ENCODE results near the gene INTS14.
"Not testable (repeated sequence)": the region's sequence is repeated elsewhere in the genome, so short reads cannot be mapped to it uniquely, and the experiment has no call there.

Gene INTS14

GRCh38 chr15:65619626-65620290 is 8.8 kb upstream of the INTS14 start:
- ATAC-seq (ENCODE audit: low read depth) (no peak), DNase-seq (ENCODE audit: low spot score in 2 of 2) (no peak)
- Mint-ChIP-seq H3K36me3 (peaks cover 11% of the 10 kb centered on the region), H3K4me1 (peaks cover 3% of the 10 kb centered on the region), H3K9me3 (no peaks in the 10 kb centered on the region), H3K27me3 (peaks cover 4% of the 10 kb centered on the region), H3K27ac (no peak overlapping the region), H3K4me3 (no peak overlapping the region)

DNA sequence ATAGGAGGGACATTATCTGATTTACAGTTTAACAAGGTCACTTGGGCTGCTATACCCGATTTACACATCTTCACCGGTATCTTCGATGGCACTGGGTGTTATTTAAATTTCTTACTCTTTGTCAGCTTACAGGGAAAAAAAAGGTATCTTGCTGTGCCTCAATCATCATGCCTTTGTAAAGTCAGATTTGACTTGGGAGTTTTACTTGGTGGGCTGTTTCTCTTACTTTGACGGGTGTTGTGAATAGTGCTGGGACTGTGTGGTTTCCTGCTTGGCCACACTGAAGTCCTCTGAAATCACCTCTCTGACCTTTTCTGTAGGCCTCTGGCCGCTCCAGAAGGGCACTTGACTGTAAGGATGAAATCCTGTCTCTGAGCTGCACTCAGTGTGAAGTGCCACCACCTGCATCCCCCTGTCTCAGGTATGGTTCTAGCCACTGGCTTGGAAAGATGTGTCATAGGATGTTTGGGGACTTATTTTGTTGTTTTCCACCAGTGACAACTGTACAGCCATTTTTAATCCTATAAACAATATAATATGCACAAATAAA is 7.7 kb upstream of the INTS14 start:
- DNase-seq (ENCODE audit: low spot score in 2 of 2) (no peak), ATAC-seq (ENCODE audit: low read depth) (no peak)
- no peaks in the 10 kb centered on the region for H3K4me1 Mint-ChIP-seq
- no peaks in the 10 kb centered on the region for H3K27me3 Mint-ChIP-seq
- no peak overlapping the region for H3K27ac Mint-ChIP-seq
- peaks cover 4% of the 10 kb centered on the region for H3K36me3 Mint-ChIP-seq
- no peaks in the 10 kb centered on the region for H3K9me3 Mint-ChIP-seq
- no peak overlapping the region for H3K4me3 Mint-ChIP-seq

DNA sequence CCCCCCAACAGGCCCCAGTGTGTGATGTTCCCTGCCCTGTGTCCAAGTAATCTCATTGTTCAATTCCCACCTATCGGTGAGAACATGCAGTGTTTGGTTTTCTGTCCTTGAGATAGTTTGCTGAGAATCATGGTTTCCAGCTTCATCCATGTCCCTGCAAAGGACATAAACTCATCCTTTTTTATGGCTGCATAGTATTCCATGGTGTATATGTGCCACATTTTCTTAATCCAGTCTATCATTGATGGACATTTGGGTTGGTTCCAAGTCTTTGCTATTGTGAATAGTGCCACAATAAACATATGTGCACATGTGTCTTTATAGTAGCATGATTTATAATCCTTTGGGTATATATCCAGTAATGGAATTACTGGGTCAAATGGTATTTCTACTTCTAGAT is 5.0 kb upstream of the INTS14 start:
- peaks cover 13% of the 10 kb centered on the region for H3K4me1 Mint-ChIP-seq
- H3K27ac Mint-ChIP-seq; DNase-seq (ENCODE audit: low spot score in 2 of 2); H3K4me3 Mint-ChIP-seq; ATAC-seq (ENCODE audit: low read depth); H3K9me3 Mint-ChIP-seq; H3K36me3 Mint-ChIP-seq; H3K27me3 Mint-ChIP-seq: not testable (repeated sequence)

DNA sequence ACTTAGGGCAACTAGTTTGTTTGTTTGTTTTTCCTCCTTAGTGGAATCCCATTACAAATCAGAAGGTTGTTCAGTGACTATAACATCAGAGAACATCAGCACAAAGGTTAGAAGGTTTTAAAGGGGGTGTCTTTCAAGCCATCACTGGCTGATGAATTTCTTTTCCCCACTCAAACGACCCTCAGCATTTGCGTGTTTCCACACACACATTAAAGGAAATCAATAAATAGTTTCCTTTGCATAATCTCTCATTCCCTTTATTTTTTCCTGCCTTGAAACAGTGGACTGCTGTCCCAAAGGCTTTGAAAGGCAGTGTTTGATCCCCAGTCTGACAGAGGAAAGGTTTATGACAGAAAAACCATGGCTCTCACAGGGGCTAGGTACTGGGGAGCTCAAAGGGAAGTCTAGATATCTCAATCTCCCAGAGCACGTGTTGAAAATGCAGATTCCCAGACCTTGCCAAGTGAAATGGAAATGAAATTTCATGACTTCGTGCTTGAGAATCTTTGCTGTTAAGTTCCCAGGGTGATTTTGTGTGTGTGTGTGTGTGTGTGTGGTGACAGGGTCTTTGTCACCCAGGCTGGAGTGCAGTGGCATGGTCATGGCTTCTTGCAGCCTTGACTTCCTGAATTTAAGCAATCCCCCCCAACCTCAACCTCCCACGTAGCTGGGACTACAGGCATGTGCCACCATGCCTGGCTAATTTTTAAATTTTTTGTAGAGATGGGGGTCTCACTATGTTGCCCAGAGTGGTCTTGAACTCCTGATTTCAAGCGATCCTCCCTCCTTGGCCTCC is 2.2 kb upstream of the INTS14 start:
- Mint-ChIP-seq H3K27me3 (no peaks in the 10 kb centered on the region), H3K27ac (no peak overlapping the region), H3K9me3 (no peaks in the 10 kb centered on the region), H3K4me1 (peaks cover 19% of the 10 kb centered on the region), H3K36me3 (no peaks in the 10 kb centered on the region), H3K4me3 (no peak overlapping the region)
- ATAC-seq (ENCODE audit: low read depth) = no peak
- DNase-seq (ENCODE audit: low spot score in 2 of 2) = no peak

GRCh38 chr15:65612616-65612946 is 1.6 kb upstream of the INTS14 start:
- ATAC-seq (ENCODE audit: low read depth) = no peak
- Mint-ChIP-seq H3K4me1 (peaks cover 19% of the 10 kb centered on the region), H3K9me3 (no peaks in the 10 kb centered on the region), H3K36me3 (no peaks in the 10 kb centered on the region), H3K27ac (peak overlapping the region; percentile 92), H3K4me3 (peak overlapping the region; percentile 93), H3K27me3 (no peaks in the 10 kb centered on the region)
- no peak for DNase-seq (ENCODE audit: low spot score in 2 of 2)

GRCh38 chr15:65611888-65612615 is 1.1 kb upstream of the INTS14 start:
- no peaks in the 10 kb centered on the region for H3K27me3 Mint-ChIP-seq
- H3K4me1 Mint-ChIP-seq = peaks cover 19% of the 10 kb centered on the region
- H3K27ac Mint-ChIP-seq = peak overlapping the region; percentile 92
- H3K9me3 Mint-ChIP-seq = no peaks in the 10 kb centered on the region
- ATAC-seq (ENCODE audit: low read depth) (no peak), DNase-seq (ENCODE audit: low spot score in 2 of 2) (no peak)
- peak overlapping the region; percentile 93 for H3K4me3 Mint-ChIP-seq
- H3K36me3 Mint-ChIP-seq = no peaks in the 10 kb centered on the region

- ATAC-seq (ENCODE audit: low read depth) = no peak
Observed at GRCh38 chr15:65603559-65603958, 7.4 kb downstream of the INTS14 start.

DNA sequence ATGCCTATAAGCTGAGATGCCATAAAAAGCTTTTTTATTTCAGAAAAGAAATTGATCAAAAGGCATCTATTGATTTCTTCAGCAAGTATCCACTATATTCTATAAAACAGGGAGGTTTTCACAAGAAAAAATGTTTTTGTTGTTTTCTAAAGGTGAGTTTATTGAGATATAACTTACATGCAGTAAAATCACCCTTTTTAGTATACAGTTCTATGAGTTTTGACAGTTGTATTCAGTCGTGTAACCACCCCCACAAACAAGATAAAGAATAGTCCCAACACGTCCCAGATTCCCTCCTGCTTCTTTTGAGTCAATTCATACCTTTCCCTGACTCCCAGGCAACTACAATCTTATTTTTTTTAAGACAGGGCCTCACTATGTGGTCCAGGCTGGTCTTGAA is 7.8 kb downstream of the INTS14 start:
- H3K36me3 Mint-ChIP-seq = peaks cover 11% of the 10 kb centered on the region
- H3K27me3 Mint-ChIP-seq = no peaks in the 10 kb centered on the region
- no peak overlapping the region for H3K27ac Mint-ChIP-seq
- ATAC-seq (ENCODE audit: low read depth) = no peak
- H3K4me1 Mint-ChIP-seq = no peaks in the 10 kb centered on the region
- no peaks in the 10 kb centered on the region for H3K9me3 Mint-ChIP-seq
- DNase-seq (ENCODE audit: low spot score in 2 of 2) = no peak
- no peak overlapping the region for H3K4me3 Mint-ChIP-seq

More at GRCh38 chr15:65603559-65603958, 7.4 kb downstream of the INTS14 start:
- H3K4me3 Mint-ChIP-seq = no peak overlapping the region
- H3K36me3 Mint-ChIP-seq = peaks cover 9% of the 10 kb centered on the region
- no peak for DNase-seq (ENCODE audit: low spot score in 2 of 2)
- H3K4me1 Mint-ChIP-seq = no peaks in the 10 kb centered on the region
- H3K27ac Mint-ChIP-seq = no peak overlapping the region
- H3K27me3 Mint-ChIP-seq = no peaks in the 10 kb centered on the region
- H3K9me3 Mint-ChIP-seq = no peaks in the 10 kb centered on the region

DNA sequence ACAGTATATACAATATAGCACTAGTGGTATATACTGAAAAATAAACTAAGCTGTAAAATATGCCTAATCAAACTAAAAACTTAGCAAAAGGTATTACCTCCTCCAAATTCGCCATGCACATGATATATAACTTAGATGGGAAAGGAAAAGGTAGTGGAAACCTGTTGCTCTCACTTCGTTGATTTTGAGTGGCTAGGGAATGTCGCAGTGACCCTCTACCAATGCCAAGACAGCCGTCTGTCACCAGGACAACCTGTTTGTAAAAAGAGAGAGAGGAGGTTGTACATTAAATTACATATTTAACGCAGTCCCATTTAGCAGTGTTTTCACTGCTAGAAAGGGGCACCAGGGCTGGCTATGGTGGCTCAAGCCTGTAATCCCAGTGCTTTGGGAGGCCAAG is 11.3 kb downstream of the INTS14 start:
- Mint-ChIP-seq H3K27me3 (no peaks in the 10 kb centered on the region), H3K4me3 (no peak overlapping the region), H3K4me1 (no peaks in the 10 kb centered on the region), H3K9me3 (no peaks in the 10 kb centered on the region), H3K27ac (no peak overlapping the region), H3K36me3 (peaks cover 17% of the 10 kb centered on the region)
- DNase-seq (ENCODE audit: low spot score in 2 of 2) (no peak), ATAC-seq (ENCODE audit: low read depth) (no peak)

GRCh38 chr15:65598468-65598867 is 12.5 kb downstream of the INTS14 start:
- Mint-ChIP-seq H3K36me3 (peaks cover 16% of the 10 kb centered on the region), H3K4me1 (no peaks in the 10 kb centered on the region), H3K27me3 (no peaks in the 10 kb centered on the region), H3K27ac (no peak overlapping the region), H3K4me3 (no peak overlapping the region), H3K9me3 (no peaks in the 10 kb centered on the region)
- DNase-seq (ENCODE audit: low spot score in 2 of 2) (no peak), ATAC-seq (ENCODE audit: low read depth) (no peak)

- no peak overlapping the region for H3K4me3 Mint-ChIP-seq
- H3K27me3 Mint-ChIP-seq = no peaks in the 10 kb centered on the region
- H3K4me1 Mint-ChIP-seq = no peaks in the 10 kb centered on the region
- H3K9me3 Mint-ChIP-seq = no peaks in the 10 kb centered on the region
- peaks cover 24% of the 10 kb centered on the region for H3K36me3 Mint-ChIP-seq
- H3K27ac Mint-ChIP-seq = no peak overlapping the region
- DNase-seq (ENCODE audit: low spot score in 2 of 2) (no peak), ATAC-seq (ENCODE audit: low read depth) (peak; percentile 37)
Observed at GRCh38 chr15:65595960-65596359, 15.0 kb downstream of the INTS14 start.

GRCh38 chr15:65587094-65587493 is 23.8 kb downstream of the INTS14 start:
- no peak overlapping the region for H3K4me3 Mint-ChIP-seq
- no peak for ATAC-seq (ENCODE audit: low read depth)
- no peaks in the 10 kb centered on the region for H3K9me3 Mint-ChIP-seq

GRCh38 chr15:65584241-65584640 is 26.7 kb downstream of the INTS14 start:
- Mint-ChIP-seq H3K9me3 (no peaks in the 10 kb centered on the region), H3K27me3 (no peaks in the 10 kb centered on the region), H3K27ac (peak overlapping the region; percentile 73), H3K4me3 (no peak overlapping the region), H3K36me3 (peaks cover 31% of the 10 kb centered on the region), H3K4me1 (peaks cover 14% of the 10 kb centered on the region)
- no peak for ATAC-seq (ENCODE audit: low read depth)
- no peak for DNase-seq (ENCODE audit: low spot score in 2 of 2)

More at GRCh38 chr15:65587094-65587493, 23.8 kb downstream of the INTS14 start:
- Mint-ChIP-seq H3K4me1 (peaks cover 19% of the 10 kb centered on the region), H3K27ac (peak overlapping the region; percentile 42), H3K36me3 (peaks cover 40% of the 10 kb centered on the region), H3K27me3 (no peaks in the 10 kb centered on the region)
- no peak for DNase-seq (ENCODE audit: low spot score in 2 of 2)

GRCh38 chr15:65583701-65584100 is 27.2 kb downstream of the INTS14 start:
- peak; percentile 79 for ATAC-seq (ENCODE audit: low read depth)
- H3K4me3 Mint-ChIP-seq = no peak overlapping the region

More at GRCh38 chr15:65583701-65584100, 27.2 kb downstream of the INTS14 start:
- H3K4me1 Mint-ChIP-seq = peaks cover 14% of the 10 kb centered on the region
- H3K27me3 Mint-ChIP-seq = no peaks in the 10 kb centered on the region
- DNase-seq (ENCODE audit: low spot score in 2 of 2) = no peak
- peaks cover 34% of the 10 kb centered on the region for H3K36me3 Mint-ChIP-seq
- no peaks in the 10 kb centered on the region for H3K9me3 Mint-ChIP-seq
- peak overlapping the region; percentile 73 for H3K27ac Mint-ChIP-seq
